ENCODE measurements around the gene CARD19. TPM values are rescaled to one million over a fixed set of nuclear protein-coding genes. Genes with fewer than 3 reads are reported as not detected.

CARD19 gene
- total RNA-seq, 4 donors from 2014 or later = 53.4 to 93.6 (median 60.7) TPM

DNA sequence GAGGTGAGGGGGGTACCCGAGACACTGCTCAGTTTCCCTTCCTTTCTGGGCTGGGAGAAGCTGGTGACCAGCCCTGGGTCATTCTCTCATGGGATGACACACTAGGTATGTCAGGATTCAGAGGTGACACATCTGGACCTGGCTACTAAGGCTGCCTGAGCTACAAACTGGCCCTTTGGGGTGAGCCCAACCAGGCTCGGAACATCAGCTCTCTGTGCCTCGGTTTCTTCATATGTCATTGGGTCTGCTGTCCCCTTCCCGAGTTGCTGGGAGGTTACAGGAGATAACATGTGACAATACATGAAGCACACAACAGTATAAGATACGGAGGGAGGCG, 11.8 kb downstream of the CARD19 start:
- Histone ChIP-seq H3K4me3 (no peak overlapping the region), H3K27me3 (no peaks in the 10 kb centered on the region), H3K27ac (no peak overlapping the region), H3K36me3 (peaks cover 0 to 58% (median 15%) of the 10 kb centered on the region in 3 donors), H3K9me3 (peaks cover 0 to 12% (median 5%) of the 10 kb centered on the region in 4 donors), H3K4me1 (peaks cover 0 to 22% (median 2%) of the 10 kb centered on the region in 4 donors)
- 93 to 94% methylated on average over 6 of the region's 6 CpGs for WGBS, 2 donors
- DNase-seq (ENCODE audit: low spot score in 2 of 2) = no peak
- TF ChIP-seq POLR2A (IDR thresholded peaks at IDR 0.05) = no peak
- no peak for TF ChIP-seq EP300 (IDR thresholded peaks at IDR 0.05)
- TF ChIP-seq, protein P1, sequence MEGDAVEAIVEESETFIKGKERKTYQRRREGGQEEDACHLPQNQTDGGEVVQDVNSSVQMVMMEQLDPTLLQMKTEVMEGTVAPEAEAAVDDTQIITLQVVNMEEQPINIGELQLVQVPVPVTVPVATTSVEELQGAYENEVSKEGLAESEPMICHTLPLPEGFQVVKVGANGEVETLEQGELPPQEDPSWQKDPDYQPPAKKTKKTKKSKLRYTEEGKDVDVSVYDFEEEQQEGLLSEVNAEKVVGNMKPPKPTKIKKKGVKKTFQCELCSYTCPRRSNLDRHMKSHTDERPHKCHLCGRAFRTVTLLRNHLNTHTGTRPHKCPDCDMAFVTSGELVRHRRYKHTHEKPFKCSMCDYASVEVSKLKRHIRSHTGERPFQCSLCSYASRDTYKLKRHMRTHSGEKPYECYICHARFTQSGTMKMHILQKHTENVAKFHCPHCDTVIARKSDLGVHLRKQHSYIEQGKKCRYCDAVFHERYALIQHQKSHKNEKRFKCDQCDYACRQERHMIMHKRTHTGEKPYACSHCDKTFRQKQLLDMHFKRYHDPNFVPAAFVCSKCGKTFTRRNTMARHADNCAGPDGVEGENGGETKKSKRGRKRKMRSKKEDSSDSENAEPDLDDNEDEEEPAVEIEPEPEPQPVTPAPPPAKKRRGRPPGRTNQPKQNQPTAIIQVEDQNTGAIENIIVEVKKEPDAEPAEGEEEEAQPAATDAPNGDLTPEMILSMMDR (IDR thresholded peaks at IDR 0.05) = no peak

DNA sequence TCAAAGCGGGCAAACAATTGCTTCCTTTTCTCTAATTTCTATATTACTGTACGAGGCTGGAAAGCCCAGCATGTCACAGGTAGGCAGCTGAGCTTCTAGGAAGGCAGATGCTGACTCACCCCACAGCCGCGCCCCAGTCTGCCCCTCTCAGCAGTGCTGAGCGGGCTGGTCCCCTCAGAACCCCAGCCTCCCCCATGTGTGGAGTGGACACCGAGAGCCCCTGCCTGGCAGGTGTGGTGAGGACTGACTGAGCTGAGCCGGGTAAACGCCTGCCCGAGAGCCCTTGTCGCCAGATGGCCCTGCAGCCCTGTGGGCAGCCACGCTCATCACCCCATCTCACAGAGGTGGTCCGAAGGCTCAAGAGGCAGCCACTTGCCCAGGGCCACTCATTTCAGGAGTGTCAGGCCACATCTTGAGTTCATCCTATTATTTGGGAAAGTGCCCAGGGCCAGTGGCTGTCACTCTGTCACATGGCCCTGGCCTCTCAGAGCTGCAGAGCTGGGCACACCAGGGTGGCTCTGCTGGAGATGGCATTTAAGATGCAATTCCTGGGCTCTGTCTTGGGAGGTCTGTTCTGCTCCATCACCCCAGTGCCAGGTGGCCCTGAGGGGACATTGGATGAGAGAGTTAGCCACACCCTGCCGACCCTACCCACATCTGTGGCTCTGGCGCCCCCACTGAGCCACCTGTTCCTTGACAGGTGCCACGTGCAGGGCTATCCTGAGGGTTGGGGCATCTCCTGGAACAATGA, 12.4 kb downstream of the CARD19 start:
- Histone ChIP-seq H3K4me3 (no peak overlapping the region), H3K36me3 (peaks cover 0 to 65% (median 15%) of the 10 kb centered on the region in 3 donors), H3K4me1 (peaks cover 0 to 22% (median 2%) of the 10 kb centered on the region in 4 donors), H3K9me3 (peaks cover 0 to 11% (median 5%) of the 10 kb centered on the region in 4 donors), H3K27me3 (no peaks in the 10 kb centered on the region), H3K27ac (no peak overlapping the region)
- WGBS, 2 donors = 80 to 85% methylated on average over 12 to 13 of the region's 15 CpGs
- TF ChIP-seq POLR2A (IDR thresholded peaks at IDR 0.05) = no peak
- no peak for TF ChIP-seq EP300 (IDR thresholded peaks at IDR 0.05)
- TF ChIP-seq, protein P1 (IDR thresholded peaks at IDR 0.05) = no peak
- DNase-seq (ENCODE audit: low spot score in 2 of 2) = peak in 1 of 2 donors; percentile 6

DNA sequence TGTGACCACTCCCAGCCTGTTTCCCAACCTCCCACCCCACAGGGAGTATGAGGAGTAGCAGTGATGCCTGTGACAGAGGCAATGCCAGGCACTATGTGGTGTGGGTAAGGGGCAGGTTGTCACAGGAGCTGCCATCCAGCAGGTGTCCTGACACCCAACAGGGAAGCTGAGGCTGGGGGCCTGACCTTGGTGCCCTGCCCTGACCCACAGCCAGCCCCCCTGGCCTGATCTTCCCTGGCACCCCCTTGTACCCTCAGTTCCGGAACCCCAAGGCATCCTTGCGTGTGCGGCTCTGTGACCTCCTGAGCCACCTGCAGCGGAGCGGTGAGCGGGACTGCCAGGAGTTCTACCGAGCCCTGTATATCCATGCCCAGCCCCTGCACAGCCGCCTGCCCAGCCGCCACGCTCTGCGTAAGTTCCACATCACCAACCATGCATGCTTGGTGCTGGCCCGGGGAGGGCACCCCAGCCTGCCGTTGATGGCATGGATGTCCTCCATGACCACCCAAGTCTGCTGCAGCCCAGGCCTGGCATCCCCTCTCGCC, 14.4 kb downstream of the CARD19 start:
- DNase-seq (ENCODE audit: low spot score in 2 of 2) = peak in 1 of 2 donors; percentile 10
- H3K36me3 ChIP-seq = peaks cover 0 to 71% (median 15%) of the 10 kb centered on the region in 3 donors
- no peak overlapping the region for H3K27ac ChIP-seq
- WGBS, 2 donors = 94 to 95% methylated on average over 9 to 13 of the region's 14 CpGs
- no peaks in the 10 kb centered on the region for H3K9me3 ChIP-seq
- peaks cover 0 to 22% (median 2%) of the 10 kb centered on the region in 4 donors for H3K4me1 ChIP-seq
- H3K27me3 ChIP-seq = no peaks in the 10 kb centered on the region
- H3K4me3 ChIP-seq = no peak overlapping the region
- TF ChIP-seq POLR2A (IDR thresholded peaks at IDR 0.05) (no peak), EP300 (IDR thresholded peaks at IDR 0.05) (no peak)
- TF ChIP-seq, protein P1 (IDR thresholded peaks at IDR 0.05) = no peak

DNA sequence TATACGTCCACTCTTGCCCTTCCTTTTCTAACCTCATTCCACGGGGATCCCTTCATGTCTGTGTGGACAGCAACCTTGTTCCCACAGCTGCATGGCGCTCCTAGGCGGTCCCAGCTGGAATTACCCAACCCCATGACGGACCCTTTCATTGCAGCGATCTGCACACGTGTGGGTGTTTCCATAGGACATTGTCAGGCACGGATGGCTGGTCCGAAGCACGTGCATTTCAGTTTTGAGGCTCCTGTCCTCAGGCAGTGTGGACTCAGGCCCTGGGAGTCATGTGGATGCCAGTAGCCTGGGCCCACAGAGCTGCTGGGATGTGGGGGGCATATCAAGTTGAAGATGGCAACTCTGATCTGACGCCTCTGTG, 15.0 kb downstream of the CARD19 start:
- peak in 1 of 2 donors; percentile 4 for DNase-seq (ENCODE audit: low spot score in 2 of 2)
- no peak overlapping the region for H3K4me3 ChIP-seq
- WGBS, 2 donors = 78% methylated on average over 11 of the region's 11 CpGs
- no peak overlapping the region for H3K27ac ChIP-seq
- no peaks in the 10 kb centered on the region for H3K27me3 ChIP-seq
- peaks cover 0 to 26% (median 2%) of the 10 kb centered on the region in 4 donors for H3K4me1 ChIP-seq
- H3K9me3 ChIP-seq = no peaks in the 10 kb centered on the region
- H3K36me3 ChIP-seq = peaks cover 0 to 71% (median 15%) of the 10 kb centered on the region in 3 donors
- TF ChIP-seq, protein P1 (IDR thresholded peaks at IDR 0.05) = no peak
- TF ChIP-seq EP300 (IDR thresholded peaks at IDR 0.05) (no peak), POLR2A (IDR thresholded peaks at IDR 0.05) (no peak)
